Measurements from ENCODE around the gene PLXDC1.

Gene PLXDC1

DNA sequence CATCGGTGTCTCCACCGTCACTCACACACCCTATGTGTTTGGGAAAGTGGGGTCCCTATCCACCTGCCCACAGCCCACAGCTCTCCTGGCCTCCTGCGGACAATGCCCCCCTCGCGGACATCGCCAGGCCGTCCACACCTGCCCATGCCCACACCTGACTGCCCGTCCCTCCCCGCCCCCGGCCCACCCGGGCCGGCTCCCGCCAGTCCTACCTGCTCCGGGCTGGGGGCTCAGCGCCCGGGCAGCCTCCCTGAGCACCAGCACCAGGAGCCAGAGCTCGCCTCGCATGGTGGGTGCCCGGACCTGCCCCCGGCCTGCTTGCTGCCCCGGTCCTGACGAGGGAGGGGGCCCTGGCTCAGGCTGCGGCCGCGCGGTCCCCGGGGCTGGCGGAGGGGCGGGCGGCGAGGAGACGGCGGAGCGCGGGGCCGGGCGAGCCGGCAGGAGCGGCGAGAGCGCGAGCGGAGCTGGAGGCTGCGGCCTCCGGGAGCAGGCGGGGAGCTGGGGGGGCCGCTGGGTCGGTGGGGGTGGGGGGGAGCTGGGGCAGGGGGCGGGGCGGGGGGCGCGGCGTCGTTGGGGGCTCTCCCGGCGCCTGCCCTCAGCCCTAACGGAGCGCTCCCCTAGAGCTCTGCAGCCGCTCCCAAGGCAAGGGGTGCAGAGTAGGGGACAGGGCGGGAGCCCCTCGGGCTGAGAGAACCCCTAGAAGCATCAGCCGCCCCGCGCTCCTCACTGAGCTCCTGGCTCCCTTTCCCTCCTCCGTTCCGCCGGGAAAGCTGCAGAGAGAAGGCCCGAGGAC, at the start of gene PLXDC1:
Gene PLXDC1 (minus strand): TSS at position 488 of the 793 bp plus-strand sequence. CDS start 200 bp downstream, at position 288.
- DNase-seq: peak; percentile 24

DNA sequence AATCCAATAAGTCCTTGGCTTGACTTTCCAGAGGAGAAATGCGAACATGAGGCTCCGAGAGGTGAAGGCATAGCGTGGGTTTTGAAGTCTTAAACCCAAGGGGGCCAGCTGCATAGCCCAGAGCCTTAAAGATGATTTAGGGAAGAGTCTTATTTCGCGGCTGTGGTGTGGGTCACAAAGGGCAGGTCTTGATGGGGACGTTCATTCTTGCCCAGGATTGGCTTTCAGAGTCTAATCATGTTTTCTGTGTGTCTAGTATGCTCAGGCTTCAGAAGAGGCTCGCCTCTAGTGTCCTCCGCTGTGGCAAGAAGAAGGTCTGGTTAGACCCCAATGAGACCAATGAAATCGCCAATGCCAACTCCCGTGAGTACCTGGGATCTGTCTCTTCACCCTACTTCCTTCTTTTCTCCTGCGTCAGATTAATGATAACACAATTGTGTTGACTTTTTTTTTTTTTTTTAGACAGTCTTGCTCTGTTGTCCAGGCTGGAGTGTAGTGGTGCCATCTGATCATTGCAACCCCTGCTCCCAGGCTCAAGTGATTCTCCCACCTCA, 49.6 kb upstream of the PLXDC1 start:
- no peak for DNase-seq

GRCh38 chr17:39200070-39200879, 48.8 kb upstream of the PLXDC1 start, which contains the start of gene RPL19:
Gene RPL19, plus strand, starts transcription at chr17:39200283. Its CDS starts 62 bp downstream, at chr17:39200345.
- DNase-seq: peak; percentile 92

DNA sequence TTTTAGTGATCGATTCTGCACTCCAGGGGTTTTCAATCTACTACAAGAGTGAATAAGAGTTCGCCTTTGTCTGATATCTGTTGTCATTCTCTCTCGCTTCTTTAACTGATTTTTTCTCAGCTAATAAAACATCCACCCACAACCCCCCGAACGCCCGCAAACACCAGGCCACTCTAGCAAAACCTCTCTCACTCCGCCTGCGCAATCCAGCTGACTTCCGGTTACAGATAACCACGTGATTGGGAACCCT, 48.3 kb upstream of the PLXDC1 start:
- DNase-seq: peak; percentile 98

- peak; percentile 49 for DNase-seq
Measured at GRCh38 chr17:39198186-39198566, 46.7 kb upstream of the PLXDC1 start.

- peak; percentile 92 for DNase-seq
Measured at GRCh38 chr17:39197380-39198185, 46.1 kb upstream of the PLXDC1 start, which contains the start of gene CACNB1. Gene CACNB1, minus strand, starts transcription at chr17:39197669. Its CDS starts 174 bp downstream, at chr17:39197495.

- DNase-seq: peak; percentile 52
Measured at GRCh38 chr17:39196808-39197291, 45.4 kb upstream of the PLXDC1 start.

- DNase-seq: no peak
Measured at GRCh38 chr17:39196241-39196807, 44.9 kb upstream of the PLXDC1 start.

- no peak for DNase-seq
Measured at GRCh38 chr17:39195568-39196160, 44.2 kb upstream of the PLXDC1 start.

GRCh38 chr17:39194985-39195524, 43.6 kb upstream of the PLXDC1 start:
- no peak for DNase-seq

- no peak for DNase-seq
Measured at GRCh38 chr17:39194089-39194984, 42.9 kb upstream of the PLXDC1 start.

DNA sequence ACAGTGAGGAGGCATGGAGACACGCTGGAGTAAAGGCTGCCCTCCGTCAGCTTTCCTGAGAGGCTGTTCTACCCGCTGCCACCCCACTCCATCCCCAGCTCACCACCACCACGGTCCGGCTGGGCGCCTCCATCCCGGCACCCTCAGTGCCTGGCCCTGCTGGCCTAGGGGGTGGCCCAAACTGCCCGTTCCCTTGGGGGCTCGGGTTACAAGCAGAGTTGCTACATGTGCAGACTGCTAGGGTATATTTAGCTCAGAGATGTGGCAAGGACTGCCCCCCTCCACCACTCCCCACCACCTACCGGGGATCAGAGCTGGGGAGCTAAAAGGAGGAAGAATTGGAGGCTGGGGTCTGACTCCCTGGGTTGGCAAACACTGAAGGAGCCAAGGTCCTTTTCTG, 41.9 kb upstream of the PLXDC1 start:
- no peak for DNase-seq

- no peak for DNase-seq
Measured at GRCh38 chr17:39192901-39193300, 41.5 kb upstream of the PLXDC1 start.

DNA sequence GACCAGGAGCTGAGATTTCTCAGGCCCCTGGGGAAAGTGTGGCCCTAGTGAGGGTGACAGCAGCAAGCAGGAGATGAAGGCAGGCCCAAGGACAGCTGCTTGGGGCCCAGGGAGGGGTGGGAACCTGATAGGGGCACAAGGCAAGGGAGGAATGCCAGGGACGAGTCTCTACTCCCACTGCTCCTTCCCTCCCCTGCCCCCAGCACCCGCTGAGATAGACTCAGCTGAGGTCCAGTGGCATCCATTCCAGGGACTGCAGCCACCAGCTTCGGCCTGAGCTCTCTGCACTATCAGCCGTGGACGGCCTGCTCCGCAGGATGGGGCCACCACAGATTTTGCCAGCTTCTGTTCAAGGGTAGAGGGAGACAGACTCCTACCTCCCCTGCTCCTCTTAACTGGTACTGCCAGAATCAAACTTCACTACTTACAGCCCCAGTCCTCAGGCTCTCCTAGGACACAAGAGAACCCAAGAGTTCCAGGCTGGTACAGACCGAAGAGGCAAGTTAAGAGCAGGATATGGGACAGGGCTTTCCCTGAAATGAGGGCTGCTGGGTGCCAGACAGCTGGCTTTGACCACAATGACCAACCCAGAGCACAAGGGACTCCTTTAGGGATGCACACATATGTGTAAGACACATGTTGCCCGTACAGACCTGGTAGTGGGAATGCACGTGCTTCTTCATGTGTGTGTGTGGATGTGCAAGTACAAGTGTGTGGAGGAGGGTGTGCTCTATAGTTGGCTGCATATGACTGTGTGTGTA, 40.5 kb upstream of the PLXDC1 start:
- no peak for DNase-seq

DNA sequence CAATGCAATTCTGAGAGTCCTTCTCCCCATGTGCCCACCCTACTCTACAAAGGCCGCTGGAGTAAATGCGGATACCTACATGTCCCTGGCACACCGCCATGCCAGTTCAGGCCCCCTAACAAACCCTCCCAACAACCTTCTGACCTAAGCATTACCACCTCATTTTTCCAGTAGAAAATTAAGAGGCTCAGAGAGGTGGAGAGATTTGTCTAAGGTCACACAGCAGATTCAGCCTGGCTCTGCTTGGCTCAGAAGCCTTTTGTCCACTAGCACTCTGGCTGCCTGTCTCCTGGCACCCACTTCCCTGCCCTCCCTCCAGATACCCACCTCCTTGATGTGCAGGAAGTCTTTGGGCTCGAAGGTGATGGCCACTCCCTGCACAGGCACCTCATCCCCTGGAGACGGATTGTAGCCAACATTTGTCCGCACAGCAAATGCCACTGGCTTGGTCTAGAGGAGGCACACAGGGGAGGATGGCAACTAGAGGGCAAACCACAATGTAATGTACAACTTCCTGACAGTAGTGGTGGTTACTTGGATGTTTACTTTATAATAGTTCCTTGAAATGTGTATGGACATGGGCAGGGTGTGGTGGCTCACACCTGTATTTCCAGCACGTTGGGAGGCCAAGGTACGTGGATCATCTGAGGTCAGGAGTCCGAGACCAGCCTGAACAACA, 35.9 kb upstream of the PLXDC1 start:
- DNase-seq: no peak

DNA sequence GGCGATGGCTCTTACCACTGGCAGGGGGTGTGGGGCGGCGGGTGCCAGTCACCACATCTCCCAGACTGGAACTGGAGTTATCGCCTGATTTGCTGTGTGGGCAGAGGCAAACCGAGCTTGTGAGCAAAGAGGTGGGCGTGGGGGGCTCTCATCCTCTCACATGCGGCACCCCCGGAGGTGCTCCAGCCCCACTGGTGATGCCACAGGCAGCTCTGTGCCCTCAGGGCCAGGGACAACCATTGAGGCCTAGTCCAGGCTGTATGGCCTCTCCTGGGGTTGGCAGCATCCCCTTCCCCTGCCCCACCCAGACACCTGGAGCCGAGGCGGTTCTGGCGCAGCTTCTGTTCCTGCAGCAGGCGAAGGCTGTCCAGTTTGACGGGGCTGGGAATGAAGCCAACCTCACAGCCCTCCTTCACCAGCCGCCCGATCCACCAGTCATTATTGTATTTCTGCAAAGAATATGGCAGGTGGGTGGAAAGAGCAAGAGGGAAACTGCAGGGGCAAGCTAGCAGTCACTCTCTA, 35.1 kb upstream of the PLXDC1 start:
- peak; percentile 32 for DNase-seq

DNA sequence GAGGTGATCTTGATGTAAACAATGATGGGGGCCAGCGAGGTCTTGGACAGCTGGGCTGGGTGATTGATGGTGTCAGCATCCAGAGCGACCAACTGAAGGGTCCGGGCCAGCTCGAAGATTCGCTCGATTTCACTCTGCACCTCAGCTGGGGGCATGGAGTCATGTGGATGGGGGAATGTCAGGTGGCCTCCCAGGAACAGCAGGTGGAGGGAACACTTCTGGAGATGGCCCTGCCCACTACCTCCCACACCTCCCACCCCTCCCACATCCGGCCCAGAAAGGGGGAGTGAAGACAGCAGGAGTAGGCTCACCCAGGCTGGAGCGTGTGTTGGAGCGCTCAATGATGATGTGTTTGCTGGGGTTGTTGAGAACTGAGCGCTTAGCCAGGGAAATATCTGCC, 32.3 kb upstream of the PLXDC1 start:
- no peak for DNase-seq

DNA sequence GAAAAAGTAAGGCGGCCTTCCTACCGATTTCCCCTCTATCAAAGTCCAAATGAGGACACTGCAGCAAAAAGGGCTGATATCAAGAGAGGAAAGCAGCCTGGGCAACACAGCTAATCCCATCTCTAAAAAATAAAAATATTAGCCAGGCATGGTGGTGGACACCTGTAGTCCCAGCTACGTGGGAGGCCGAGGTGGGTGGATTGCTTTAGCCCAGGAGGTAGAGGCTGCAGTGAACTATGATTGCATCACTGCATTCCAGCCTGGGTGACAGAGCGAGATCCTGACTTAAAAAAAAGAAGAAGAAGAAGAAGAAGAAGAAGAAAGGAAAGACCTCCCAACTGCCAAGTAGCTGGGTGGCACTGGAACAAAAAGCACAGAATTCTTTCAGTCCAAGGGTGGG, 31.6 kb upstream of the PLXDC1 start:
- no peak for DNase-seq

- no peak for DNase-seq
Measured at GRCh38 chr17:39181303-39181702, 29.9 kb upstream of the PLXDC1 start.

Measured in NCI-H69 (cell line).